ENCODE results near the gene PCNP. TPM values are rescaled to one million over a fixed set of nuclear protein-coding genes. Genes with fewer than 3 reads are reported as not detected.
"Not testable (repeated sequence)": the region's sequence is repeated elsewhere in the genome, so short reads cannot be mapped to it uniquely, and the experiment has no call there.

The PCNP gene
- total RNA-seq, 1 donor from 2014 or later, result 190 TPM

GRCh38 chr3:101641397-101642115, 67.6 kb downstream of the PCNP start:
- intact Hi-C loops (cut with micrococcal nuclease), result loop anchor here (5.0 kb wide), 2 partner anchors 36 to 259 kb away; partner anchors contain the start of gene ZBTB11
- H3K9me3 Mint-ChIP-seq; H3K27ac Mint-ChIP-seq; H3K27me3 Mint-ChIP-seq (ENCODE audit: low read depth); H3K4me3 Mint-ChIP-seq (ENCODE audit: low read depth); DNase-seq (ENCODE audit: low spot score); H3K36me3 Mint-ChIP-seq (ENCODE audit: low read depth): not testable (repeated sequence)
- H3K4me1 Mint-ChIP-seq (ENCODE audit: low read depth), result peaks cover 24% of the 10 kb centered on the region

GRCh38 chr3:101642441-101642840, 68.5 kb downstream of the PCNP start:
- Mint-ChIP-seq H3K27me3 (ENCODE audit: low read depth) (no peaks in the 10 kb centered on the region), H3K27ac (no peak overlapping the region), H3K36me3 (ENCODE audit: low read depth) (peaks cover 8% of the 10 kb centered on the region), H3K4me3 (ENCODE audit: low read depth) (no peak overlapping the region), H3K9me3 (no peaks in the 10 kb centered on the region), H3K4me1 (ENCODE audit: low read depth) (peaks cover 24% of the 10 kb centered on the region)
- no peak for DNase-seq (ENCODE audit: low spot score)
- intact Hi-C loops (cut with micrococcal nuclease), result loop anchor here (5.0 kb wide), 2 partner anchors 35 to 260 kb away; partner anchors contain the start of gene ZBTB11

- H3K9me3 Mint-ChIP-seq, result no peaks in the 10 kb centered on the region
- no peak for DNase-seq (ENCODE audit: low spot score)
- H3K4me3 Mint-ChIP-seq (ENCODE audit: low read depth), result no peak overlapping the region
- H3K27ac Mint-ChIP-seq, result peak overlapping the region; percentile 78
- H3K36me3 Mint-ChIP-seq (ENCODE audit: low read depth), result peaks cover 12% of the 10 kb centered on the region
- intact Hi-C loops (cut with micrococcal nuclease), result loop anchor here (5.0 kb wide), 2 partner anchors 34 to 261 kb away; partner anchors contain the start of gene ZBTB11
- no peaks in the 10 kb centered on the region for H3K27me3 Mint-ChIP-seq (ENCODE audit: low read depth)
- peaks cover 24% of the 10 kb centered on the region for H3K4me1 Mint-ChIP-seq (ENCODE audit: low read depth)
These were observed 69.2 kb downstream of the PCNP start for GRCh38 chr3:101643009-101643844.

Other genes with a start within 250 kb of the PCNP start
- 10.7 and 10.8 TPM in 2 replicates for gene SENP7, start 61.0 kb upstream of the PCNP start, total RNA-seq
- 47.1 and 54.0 TPM in 2 replicates for gene TRMT10C, start 12.3 kb upstream of the PCNP start, total RNA-seq
- 27.5 and 29.6 TPM in 2 replicates for gene ZBTB11, start 103.0 kb downstream of the PCNP start, total RNA-seq
- gene RPL24, start 112.5 kb downstream of the PCNP start, total RNA-seq, result 1,565 and 1,599 TPM in 2 replicates
- 26.0 and 26.1 TPM in 2 replicates for gene CEP97, start 150.4 kb downstream of the PCNP start, total RNA-seq
- 18.1 and 21.2 TPM in 2 replicates for gene NXPE3, start 205.0 kb downstream of the PCNP start, total RNA-seq